ENCODE measurements around the gene MSL2. TPM values are rescaled to one million over a fixed set of nuclear protein-coding genes. Genes with fewer than 3 reads are reported as not detected.
"Not testable (repeated sequence)": the region's sequence is repeated elsewhere in the genome, so short reads cannot be mapped to it uniquely, and the experiment has no call there.

The MSL2 gene
- total RNA-seq, 1 donor from 2014 or later, result 19.0 TPM

DNA sequence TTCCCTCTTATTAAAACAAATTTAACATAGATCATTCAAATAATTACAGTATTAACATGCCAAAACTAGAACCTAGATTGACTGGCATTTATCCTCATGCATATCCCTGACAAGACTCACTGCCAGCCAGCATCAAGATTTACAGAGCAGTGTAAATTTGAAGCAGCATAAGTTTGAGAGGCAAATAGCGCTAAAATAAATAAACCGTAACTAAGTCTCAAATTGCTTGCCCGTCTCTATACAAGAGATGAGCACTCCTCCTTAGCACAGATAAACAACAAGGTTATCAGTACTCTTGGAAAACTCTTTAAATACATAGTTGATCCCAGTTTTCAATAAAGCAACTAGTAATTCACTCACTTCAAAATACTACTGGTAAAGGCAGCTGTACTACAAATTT, 29.6 kb downstream of the MSL2 start:
- H3K27ac ChIP-seq (replicated peaks), result no peak overlapping the region
- peaks cover 70% of the 10 kb centered on the region for H3K4me1 ChIP-seq
- no peak overlapping the region for H3K4me3 ChIP-seq
- no peak for DNase-seq
- no peaks in the 10 kb centered on the region for H3K27me3 ChIP-seq (ENCODE audit: low read depth)
- TF ChIP-seq CTCF (IDR thresholded peaks at IDR 0.05; ENCODE audit: borderline replicate concordance), result no peak
- H3K36me3 ChIP-seq, result no peaks in the 10 kb centered on the region
- intact Hi-C loops (cut with micrococcal nuclease), result no loop called here
- no peaks in the 10 kb centered on the region for H3K9me3 ChIP-seq (replicated peaks)

- H3K36me3 ChIP-seq; intact Hi-C loops (cut with micrococcal nuclease); H3K27ac ChIP-seq (replicated peaks); DNase-seq; H3K27me3 ChIP-seq (ENCODE audit: low read depth); H3K4me3 ChIP-seq; H3K9me3 ChIP-seq (replicated peaks): not testable (repeated sequence)
- peaks cover 73% of the 10 kb centered on the region for H3K4me1 ChIP-seq
Measured at GRCh38 chr3:136163607-136164006, 32.5 kb downstream of the MSL2 start.

DNA sequence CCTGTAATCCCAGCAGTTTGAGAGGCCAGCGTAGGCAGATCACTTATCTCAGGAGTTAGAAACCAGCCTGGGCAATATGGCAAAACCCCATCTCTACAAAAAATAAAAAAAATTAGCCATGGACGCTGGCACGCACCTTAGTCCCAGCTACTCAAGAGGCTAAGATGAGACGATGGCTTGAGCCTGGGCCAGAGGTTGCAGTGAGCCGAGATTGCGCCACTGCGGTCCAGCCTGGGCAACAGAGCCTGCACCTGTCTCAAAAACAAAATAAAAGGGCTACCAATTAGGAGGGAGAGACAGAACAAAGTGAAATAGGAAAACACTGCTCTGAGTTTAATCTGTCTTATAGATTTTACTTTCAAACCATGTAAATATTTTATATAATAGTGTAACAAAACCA, 33.8 kb downstream of the MSL2 start:
- Histone ChIP-seq H3K27ac (replicated peaks) (no peak overlapping the region), H3K36me3 (no peaks in the 10 kb centered on the region), H3K4me1 (peaks cover 82% of the 10 kb centered on the region), H3K4me3 (no peak overlapping the region), H3K27me3 (ENCODE audit: low read depth) (no peaks in the 10 kb centered on the region), H3K9me3 (replicated peaks) (no peaks in the 10 kb centered on the region)
- no peak for DNase-seq
- intact Hi-C loops (cut with micrococcal nuclease), result no loop called here
- no peak for TF ChIP-seq CTCF (IDR thresholded peaks at IDR 0.05; ENCODE audit: borderline replicate concordance)

GRCh38 chr3:136161516-136161915, 34.6 kb downstream of the MSL2 start:
- intact Hi-C loops (cut with micrococcal nuclease), result no loop called here
- Histone ChIP-seq H3K9me3 (replicated peaks) (no peaks in the 10 kb centered on the region), H3K36me3 (no peaks in the 10 kb centered on the region), H3K27ac (replicated peaks) (no peak overlapping the region), H3K27me3 (ENCODE audit: low read depth) (no peaks in the 10 kb centered on the region), H3K4me3 (no peak overlapping the region), H3K4me1 (peaks cover 83% of the 10 kb centered on the region)
- no peak for TF ChIP-seq CTCF (IDR thresholded peaks at IDR 0.05; ENCODE audit: borderline replicate concordance)
- DNase-seq, result no peak

DNA sequence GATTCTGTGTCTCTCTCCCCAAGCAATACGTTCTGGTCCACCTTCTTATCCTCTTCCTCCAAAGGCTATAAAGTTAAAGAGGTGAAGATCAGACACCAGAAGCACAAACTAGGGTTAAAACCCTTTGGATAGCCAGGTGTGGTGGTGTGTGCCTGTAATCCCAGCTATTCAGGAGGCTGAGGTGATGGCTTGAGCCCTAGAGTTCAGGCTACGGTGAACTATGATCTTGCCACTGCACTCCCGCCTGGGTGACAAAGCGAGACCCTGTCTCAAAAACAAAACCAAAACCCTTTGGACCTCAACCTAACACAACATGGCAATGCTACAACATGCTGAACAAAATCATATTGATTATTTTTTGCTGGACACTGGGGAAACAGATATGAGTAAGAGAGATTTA, 43.2 kb downstream of the MSL2 start:
- Histone ChIP-seq H3K4me3 (no peak overlapping the region), H3K36me3 (peaks cover 20% of the 10 kb centered on the region), H3K9me3 (replicated peaks) (no peaks in the 10 kb centered on the region), H3K27me3 (ENCODE audit: low read depth) (no peaks in the 10 kb centered on the region), H3K27ac (replicated peaks) (no peak overlapping the region), H3K4me1 (peaks cover 75% of the 10 kb centered on the region)
- DNase-seq, result no peak
- intact Hi-C loops (cut with micrococcal nuclease), result no loop called here
- TF ChIP-seq CTCF (IDR thresholded peaks at IDR 0.05; ENCODE audit: borderline replicate concordance), result no peak

DNA sequence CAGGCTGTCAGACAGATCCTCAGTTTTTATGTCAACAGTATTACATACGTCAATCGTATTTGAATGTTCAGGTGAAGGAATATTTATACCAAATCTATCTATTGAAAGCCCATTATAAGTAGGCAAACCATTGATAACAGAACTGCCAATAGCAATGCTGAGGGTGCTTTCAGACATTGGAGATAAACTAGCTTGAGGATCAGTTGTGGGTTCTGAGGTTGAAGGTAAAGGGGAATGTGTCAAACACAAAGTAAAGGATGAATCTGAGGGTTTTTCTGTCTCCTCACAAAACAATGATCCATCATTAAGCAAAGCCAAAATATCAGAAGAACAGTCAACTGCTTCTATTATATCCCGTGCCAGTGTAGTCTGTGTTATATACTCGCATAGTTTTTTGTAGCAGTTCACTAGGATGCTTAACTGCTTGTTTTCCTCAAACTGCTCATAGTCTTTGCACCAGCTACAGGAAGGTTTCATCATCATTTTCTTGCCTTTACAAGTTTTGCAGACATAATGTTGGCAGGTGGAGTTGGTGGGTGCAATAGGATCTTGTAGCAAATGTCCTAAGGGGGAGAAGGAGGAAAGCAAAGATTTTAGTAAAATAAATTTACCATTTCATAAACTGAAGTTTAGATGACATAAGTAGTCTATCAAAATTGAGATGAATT, 43.8 kb downstream of the MSL2 start:
- no peak overlapping the region for H3K27ac ChIP-seq (replicated peaks)
- DNase-seq, result no peak
- H3K9me3 ChIP-seq (replicated peaks), result no peaks in the 10 kb centered on the region
- H3K4me1 ChIP-seq, result peaks cover 73% of the 10 kb centered on the region
- H3K4me3 ChIP-seq, result no peak overlapping the region
- no peaks in the 10 kb centered on the region for H3K27me3 ChIP-seq (ENCODE audit: low read depth)
- TF ChIP-seq CTCF (IDR thresholded peaks at IDR 0.05; ENCODE audit: borderline replicate concordance), result no peak
- H3K36me3 ChIP-seq, result peaks cover 20% of the 10 kb centered on the region
- intact Hi-C loops (cut with micrococcal nuclease), result no loop called here
